Neural progenitor cell (in vitro differentiated cells): ENCODE results near the gene RMP24.

ENCODE experiments used
- DNase-seq: peaks from one replicate; pipeline ENCODE4 v3.0.0-alpha.2; 2016; ENCODE audit warnings: low spot score
- H2AFZ ChIP-seq: fragments of 200-600 bp; sonication (generic); replicated peaks from 2 replicates; pipeline ENCODE4 v1.6.1; 2016; ENCODE audit warnings: antibody characterized with exemption
- H3F3A ChIP-seq: fragments of 200-600 bp; sonication (generic); 2 replicates; pipeline ENCODE4 v1.6.1; 2016; ENCODE audit warnings: antibody characterized with exemption, low read depth
- H3K27ac ChIP-seq: fragments of 200-600 bp; sonication (generic); 2 replicates; pipeline ENCODE4 v1.5.1; 2016; ENCODE audit warnings: mild to moderate bottlenecking
- H3K27me3 ChIP-seq: fragments of 200-600 bp; sonication (generic); 2 replicates; pipeline ENCODE4 v1.6.1; 2016; ENCODE audit warnings: mild to moderate bottlenecking, moderate library complexity
- H3K36me3 ChIP-seq: fragments of 200-600 bp; sonication (generic); 2 replicates; pipeline ENCODE4 v1.5.1; 2016
- H3K4me1 ChIP-seq: fragments of 200-600 bp; sonication (generic); 2 replicates; pipeline ENCODE4 v1.6.1; 2016; ENCODE audit warnings: mixed run types
- H3K4me2 ChIP-seq: fragments of 200-600 bp; sonication (generic); 2 replicates; pipeline ENCODE4 v1.6.1; 2016
- H3K4me3 ChIP-seq: fragments of 200-600 bp; sonication (generic); 2 replicates; pipeline ENCODE4 v1.5.1; 2016
- H3K79me2 ChIP-seq: fragments of 200-600 bp; sonication (generic); 2 replicates; pipeline ENCODE4 v1.6.1; 2016; ENCODE audit warnings: low read depth
- H3K9ac ChIP-seq: fragments of 200-600 bp; sonication (generic); 2 replicates; pipeline ENCODE4 v1.6.1; 2016
- H3K9me3 ChIP-seq: fragments of 200-600 bp; sonication (generic); 2 replicates; pipeline ENCODE4 v1.5.1; 2016; ENCODE audit warnings: low read depth
- H4K20me1 ChIP-seq: fragments of 200-600 bp; sonication (generic); 2 replicates; pipeline ENCODE4 v1.6.1; 2016; ENCODE audit warnings: low read depth
- H3K27ac Mint-ChIP-seq: 3 replicates; pipeline ENCODE4 v1.8.0; 2021; ENCODE audit warnings: mixed read lengths
- H3K27me3 Mint-ChIP-seq: 2 replicates; pipeline ENCODE4 v1.8.0; 2022; ENCODE audit warnings: low read depth, mild to moderate bottlenecking, inconsistent platforms, moderate library complexity, mixed read lengths; ENCODE audit not compliant: insufficient read depth
- H3K36me3 Mint-ChIP-seq: 3 replicates; pipeline ENCODE4 v1.8.0; 2021; ENCODE audit warnings: mixed read lengths
- H3K4me1 Mint-ChIP-seq: 3 replicates; pipeline ENCODE4 v1.8.0; 2021; ENCODE audit warnings: mixed read lengths
- H3K4me3 Mint-ChIP-seq: 3 replicates; pipeline ENCODE4 v1.8.0; 2021; ENCODE audit warnings: mild to moderate bottlenecking, moderate library complexity, mixed read lengths
- H3K9me3 Mint-ChIP-seq: 3 replicates; pipeline ENCODE4 v1.8.0; 2020; ENCODE audit warnings: mixed read lengths
- CTCF ChIP-seq: fragments of 200-600 bp; sonication (generic); IDR thresholded peaks from 2 replicates; pipeline ENCODE4 v1.5.1; 2017; ENCODE audit warnings: antibody characterized with exemption, mild to moderate bottlenecking
- EZH2 ChIP-seq: fragments of 200-600 bp; sonication (generic); IDR thresholded peaks from 2 replicates; pipeline ENCODE4 v1.6.1; 2017; ENCODE audit warnings: antibody characterized with exemption, mild to moderate bottlenecking, moderate library complexity
- EZH2phosphoT487 ChIP-seq: fragments of 200-600 bp; sonication (generic); IDR thresholded peaks from 2 replicates; pipeline ENCODE4 v1.6.1; 2017; ENCODE audit warnings: antibody characterized with exemption

The RMP24 gene

DNA sequence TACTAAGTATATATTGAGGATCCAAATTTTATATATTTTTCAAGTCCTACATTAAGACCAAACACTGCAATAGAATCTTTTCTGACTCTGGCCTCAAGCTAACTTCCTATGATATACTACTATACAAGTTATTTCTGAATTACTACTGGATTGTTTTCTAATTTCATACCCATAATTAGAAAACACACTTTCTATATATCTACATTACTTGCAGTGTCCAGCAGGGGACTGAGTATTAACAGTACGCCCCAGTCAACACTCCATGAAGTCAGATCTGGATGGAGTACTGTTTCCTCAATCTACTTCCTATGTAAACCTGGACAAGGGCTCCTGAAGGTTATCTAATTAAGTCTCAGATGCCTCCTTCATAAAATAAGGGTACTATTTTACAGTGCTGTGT lies 26.5 kb downstream of the RMP24 start:
- H3K4me3 ChIP-seq = no peak overlapping the region
- H3K9ac ChIP-seq = no peak overlapping the region
- H3K27ac Mint-ChIP-seq = no peak overlapping the region
- no peaks in the 10 kb centered on the region for H3K9me3 ChIP-seq
- no peak overlapping the region for H2AFZ ChIP-seq
- no peak for TF ChIP-seq EZH2
- peak; percentile 38 for TF ChIP-seq CTCF
- no peak for TF ChIP-seq EZH2phosphoT487
- no peaks in the 10 kb centered on the region for H3K36me3 ChIP-seq
- H3K4me2 ChIP-seq = no peak overlapping the region
- no peaks in the 10 kb centered on the region for H3K27me3 Mint-ChIP-seq
- H3K9me3 Mint-ChIP-seq = no peaks in the 10 kb centered on the region
- no peaks in the 10 kb centered on the region for H3K27me3 ChIP-seq
- no peaks in the 10 kb centered on the region for H4K20me1 ChIP-seq
- no peak for DNase-seq
- H3K4me1 Mint-ChIP-seq = no peaks in the 10 kb centered on the region
- H3K27ac ChIP-seq = no peak overlapping the region
- H3F3A ChIP-seq = no peaks in the 10 kb centered on the region
- H3K4me3 Mint-ChIP-seq = no peak overlapping the region
- H3K79me2 ChIP-seq = no peaks in the 10 kb centered on the region
- H3K4me1 ChIP-seq = no peaks in the 10 kb centered on the region
- H3K36me3 Mint-ChIP-seq = no peaks in the 10 kb centered on the region

DNA sequence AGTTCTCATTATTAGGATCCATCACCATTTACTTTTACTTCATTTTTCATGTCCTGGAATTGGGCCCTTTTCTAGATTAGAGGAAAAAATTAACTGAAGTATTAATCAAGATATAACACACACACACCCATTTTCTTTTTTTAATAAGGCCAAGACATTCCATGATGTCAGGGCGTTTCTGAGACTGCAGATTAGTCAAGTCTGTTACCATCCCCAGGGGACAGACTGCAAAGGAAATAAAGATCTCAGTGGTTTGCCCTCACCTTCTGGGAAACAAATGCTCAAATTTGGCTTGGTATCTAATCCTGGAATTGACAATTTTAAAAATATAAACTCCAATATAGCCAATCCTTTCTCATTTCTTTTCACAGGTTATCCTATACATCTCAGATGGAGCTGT lies 27.4 kb downstream of the RMP24 start:
- H3K4me2 ChIP-seq = no peak overlapping the region
- no peak overlapping the region for H3K4me3 ChIP-seq
- H3K36me3 ChIP-seq = no peaks in the 10 kb centered on the region
- Mint-ChIP-seq H3K4me3 (no peak overlapping the region), H3K27me3 (no peaks in the 10 kb centered on the region), H3K4me1 (no peaks in the 10 kb centered on the region), H3K27ac (no peak overlapping the region), H3K9me3 (no peaks in the 10 kb centered on the region), H3K36me3 (no peaks in the 10 kb centered on the region)
- TF ChIP-seq EZH2phosphoT487 (no peak), EZH2 (no peak), CTCF (no peak)
- no peaks in the 10 kb centered on the region for H3K27me3 ChIP-seq
- no peak overlapping the region for H2AFZ ChIP-seq
- DNase-seq = no peak
- H3K27ac ChIP-seq = no peak overlapping the region
- H3K9me3 ChIP-seq = no peaks in the 10 kb centered on the region
- no peaks in the 10 kb centered on the region for H3K4me1 ChIP-seq
- no peaks in the 10 kb centered on the region for H4K20me1 ChIP-seq
- no peak overlapping the region for H3K9ac ChIP-seq
- no peaks in the 10 kb centered on the region for H3F3A ChIP-seq
- H3K79me2 ChIP-seq = no peaks in the 10 kb centered on the region

DNA sequence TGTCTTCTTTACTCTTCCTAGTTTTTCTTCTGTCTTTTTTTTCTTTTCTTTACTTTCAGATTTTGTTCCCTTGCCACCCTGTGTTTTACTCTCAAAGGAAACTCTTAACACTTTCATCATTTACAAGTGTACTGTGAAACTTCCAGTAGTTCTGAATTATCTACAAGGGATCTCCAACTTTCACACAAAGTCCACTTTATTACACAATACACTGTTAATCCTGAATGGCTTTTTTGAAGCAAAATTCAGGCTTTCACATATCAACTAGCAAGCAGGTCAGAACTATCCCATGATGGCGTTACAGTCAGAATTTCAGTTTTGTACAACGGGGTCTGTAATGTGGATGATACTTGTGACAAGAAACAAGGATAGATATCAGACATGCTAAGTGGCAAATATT lies 34.5 kb downstream of the RMP24 start:
- H3K9me3 Mint-ChIP-seq = no peaks in the 10 kb centered on the region

More for the DNA sequence above, 34.5 kb downstream of the RMP24 start:
- Histone ChIP-seq H3K27me3 (no peaks in the 10 kb centered on the region), H3K4me1 (no peaks in the 10 kb centered on the region), H3K36me3 (no peaks in the 10 kb centered on the region), H3F3A (no peaks in the 10 kb centered on the region), H3K4me3 (no peak overlapping the region), H4K20me1 (no peaks in the 10 kb centered on the region), H3K4me2 (no peak overlapping the region), H3K9ac (no peak overlapping the region), H3K27ac (no peak overlapping the region), H3K79me2 (no peaks in the 10 kb centered on the region), H2AFZ (no peak overlapping the region), H3K9me3 (no peaks in the 10 kb centered on the region)
- no peaks in the 10 kb centered on the region for H3K27me3 Mint-ChIP-seq
- no peak overlapping the region for H3K27ac Mint-ChIP-seq
- H3K4me3 Mint-ChIP-seq = no peak overlapping the region
- no peaks in the 10 kb centered on the region for H3K4me1 Mint-ChIP-seq
- TF ChIP-seq CTCF (no peak), EZH2phosphoT487 (no peak), EZH2 (no peak)
- DNase-seq = no peak
- no peaks in the 10 kb centered on the region for H3K36me3 Mint-ChIP-seq
